ENCODE data around the gene RAB11A.

DNA sequence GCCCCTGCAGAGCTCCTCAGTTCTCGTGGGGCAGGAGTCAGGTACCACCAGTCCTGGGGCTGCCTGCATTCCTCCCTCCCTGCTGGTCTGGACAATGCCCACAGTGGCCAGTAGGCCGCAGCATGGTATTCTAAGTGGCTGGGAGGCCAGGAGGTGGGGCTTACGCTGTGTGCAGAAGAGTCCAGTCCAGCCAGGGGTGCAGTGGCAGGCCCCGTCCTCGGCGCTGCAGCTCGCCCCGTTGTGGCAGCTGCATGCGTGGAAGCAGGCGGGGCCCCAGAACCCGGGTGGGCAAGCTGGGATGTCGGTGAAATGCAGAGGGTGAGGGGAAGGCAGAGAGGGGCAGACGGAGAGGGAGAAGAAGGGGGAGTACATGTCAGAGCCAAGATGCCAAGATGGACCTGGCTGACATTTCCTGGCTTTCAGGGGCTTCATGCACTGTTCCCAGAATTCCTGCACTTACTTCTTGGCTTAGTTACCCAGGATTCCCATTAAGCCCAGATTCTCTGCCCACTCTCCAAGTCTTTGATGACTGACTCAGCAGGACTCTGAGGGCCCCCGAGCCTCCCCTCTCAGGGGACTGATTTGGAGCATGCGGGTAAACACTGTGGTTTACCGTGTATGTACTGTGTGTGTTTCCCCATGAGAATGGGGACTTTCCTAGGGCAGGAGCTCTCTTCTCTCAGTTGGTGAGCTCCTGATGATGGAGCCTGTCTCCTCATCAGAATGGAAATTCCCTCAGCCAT lies 47.5 kb downstream of the RAB11A start:
- no peak for TF ChIP-seq GATA2 (IDR thresholded peaks at IDR 0.05; ENCODE audit: low read depth, low read length)
- TF ChIP-seq GATA3 (IDR thresholded peaks at IDR 0.05; ENCODE audit: low read depth, low read length), result no peak

Data from SH-SY5Y (cell line).